Natural killer cell (primary cell): ENCODE results near the gene FUT9. TPM values are rescaled to one million over a fixed set of nuclear protein-coding genes. Genes with fewer than 3 reads are reported as not detected.

ENCODE experiments used
- ATAC-seq, 3 donors: fragments of 150-1000 bp in 2 of 3; fragments of 200-7000 bp in 1 of 3; cut with Tn5 transposase; 1 replicate in 1 of 3; 2 replicates in 2 of 3; pipeline ENCODE4 v1.10.0; 2021; ENCODE audit warnings: mild to moderate bottlenecking in 2 of 3, moderate library complexity in 2 of 3
- DNase-seq, 2 donors: peaks; one replicate each; pipeline versions ENCODE4 v3.0.0 to v3.0.0-alpha.2; 2013 to 2021; ENCODE audit warnings: mixed read lengths in 1 of 2
- H3K27ac ChIP-seq: one replicate; pipeline ENCODE4 v1.5.1; 2013; ENCODE audit warnings: mild to moderate bottlenecking, low read length
- H3K27me3 ChIP-seq: one replicate; pipeline ENCODE4 v1.6.1; 2013; ENCODE audit warnings: low read length; ENCODE audit not compliant: control insufficient read depth, insufficient read depth
- H3K36me3 ChIP-seq: one replicate; pipeline ENCODE4 v1.6.1; 2013; ENCODE audit warnings: low read length; ENCODE audit not compliant: control insufficient read depth, insufficient read depth
- H3K4me1 ChIP-seq: one replicate; pipeline ENCODE4 v1.6.1; 2013; ENCODE audit warnings: low read length; ENCODE audit not compliant: control insufficient read depth, insufficient read depth
- H3K4me3 ChIP-seq: one replicate; pipeline ENCODE4 v1.5.1; 2013; ENCODE audit warnings: low read length
- H3K9me3 ChIP-seq: one replicate; pipeline ENCODE4 v1.6.1; 2013; ENCODE audit warnings: low read length; ENCODE audit not compliant: control insufficient read depth, insufficient read depth
- H3K27ac Mint-ChIP-seq, 2 donors: one replicate each; pipeline ENCODE4 v1.8.0; 2022; ENCODE audit warnings: mild to moderate bottlenecking in 2 of 2, mixed read lengths in 2 of 2, moderate library complexity in 1 of 2
- H3K27me3 Mint-ChIP-seq, 2 donors: one replicate each; pipeline ENCODE4 v1.8.0; 2022; ENCODE audit warnings: low read depth in 2 of 2, mixed read lengths in 2 of 2
- H3K36me3 Mint-ChIP-seq: one replicate; pipeline ENCODE4 v1.8.0; 2022; ENCODE audit warnings: mixed read lengths
- H3K4me1 Mint-ChIP-seq, 2 donors: one replicate each; pipeline ENCODE4 v1.8.0; 2022; ENCODE audit warnings: mixed read lengths in 2 of 2
- H3K4me3 Mint-ChIP-seq: one replicate; pipeline ENCODE4 v1.8.0; 2022; ENCODE audit warnings: mild to moderate bottlenecking, moderate library complexity, mixed read lengths
- H3K9me3 Mint-ChIP-seq, 2 donors: one replicate each; pipeline ENCODE4 v1.8.0; 2022; ENCODE audit warnings: mixed read lengths in 2 of 2
- WGBS: methylation state at CpG from one replicate; pipeline ENCODE4 v1.1.7; 2013; ENCODE audit warnings: missing lambda C conversion rate; ENCODE audit not compliant: insufficient coverage; 5-methylcytosine and 5-hydroxymethylcytosine counted together
- intact Hi-C: fragments of 100-400 bp; cut with micrococcal nuclease; formaldehyde crosslinking; loops from one replicate; pipeline ENCODE4 v1.14.2; 2022
- total RNA-seq, 4 donors: library from RNA; stranded (reverse); fragments of 120-200 nt in 1 of 4; gene quantifications; one replicate each; pipeline versions ENCODE4 v1.2.3 to v1.2.4, GENCODE V29; 2013 to 2022
- TF ChIP-seq, protein P1 (sequence below): fragments of 200-600 bp; IDR thresholded peaks from one replicate; pipeline ENCODE4 v1.8.0; 2022; ENCODE audit warnings: antibody characterized with exemption

Gene FUT9
- total RNA-seq, 3 donors from 2014 or later (not counting 1 experiment from before 2014, with no cell fraction given) = not detected

DNA sequence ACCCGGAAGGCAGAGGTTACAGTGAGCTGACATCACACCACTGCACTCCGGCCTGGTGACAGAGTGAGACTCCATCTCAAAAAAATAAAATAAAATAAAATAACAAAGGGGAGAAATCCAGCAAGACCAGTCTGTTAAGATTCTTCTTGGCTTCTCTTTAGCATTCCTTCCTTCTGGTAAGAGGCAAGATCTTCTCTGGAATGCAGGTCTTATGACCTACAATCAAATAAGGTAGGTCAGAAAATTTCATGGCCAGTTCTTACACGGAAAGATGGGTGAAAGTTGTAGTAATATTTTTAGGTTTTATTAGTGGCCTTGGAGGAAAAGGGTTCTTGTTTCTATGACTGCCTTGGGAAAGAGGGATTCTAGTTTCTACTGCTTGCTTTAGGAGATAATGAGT is 180.9 kb downstream of the FUT9 start:
- TF ChIP-seq, protein P1, sequence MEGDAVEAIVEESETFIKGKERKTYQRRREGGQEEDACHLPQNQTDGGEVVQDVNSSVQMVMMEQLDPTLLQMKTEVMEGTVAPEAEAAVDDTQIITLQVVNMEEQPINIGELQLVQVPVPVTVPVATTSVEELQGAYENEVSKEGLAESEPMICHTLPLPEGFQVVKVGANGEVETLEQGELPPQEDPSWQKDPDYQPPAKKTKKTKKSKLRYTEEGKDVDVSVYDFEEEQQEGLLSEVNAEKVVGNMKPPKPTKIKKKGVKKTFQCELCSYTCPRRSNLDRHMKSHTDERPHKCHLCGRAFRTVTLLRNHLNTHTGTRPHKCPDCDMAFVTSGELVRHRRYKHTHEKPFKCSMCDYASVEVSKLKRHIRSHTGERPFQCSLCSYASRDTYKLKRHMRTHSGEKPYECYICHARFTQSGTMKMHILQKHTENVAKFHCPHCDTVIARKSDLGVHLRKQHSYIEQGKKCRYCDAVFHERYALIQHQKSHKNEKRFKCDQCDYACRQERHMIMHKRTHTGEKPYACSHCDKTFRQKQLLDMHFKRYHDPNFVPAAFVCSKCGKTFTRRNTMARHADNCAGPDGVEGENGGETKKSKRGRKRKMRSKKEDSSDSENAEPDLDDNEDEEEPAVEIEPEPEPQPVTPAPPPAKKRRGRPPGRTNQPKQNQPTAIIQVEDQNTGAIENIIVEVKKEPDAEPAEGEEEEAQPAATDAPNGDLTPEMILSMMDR = no peak
- Histone ChIP-seq H3K4me3 (no peak overlapping the region), H3K27ac (no peak overlapping the region), H3K9me3 (no peaks in the 10 kb centered on the region), H3K36me3 (no peaks in the 10 kb centered on the region), H3K4me1 (no peaks in the 10 kb centered on the region), H3K27me3 (no peaks in the 10 kb centered on the region)
- Mint-ChIP-seq H3K36me3 (no peaks in the 10 kb centered on the region), H3K4me1 (no peaks in the 10 kb centered on the region), H3K4me3 (no peak overlapping the region), H3K27ac (no peak overlapping the region), H3K27me3 (no peaks in the 10 kb centered on the region), H3K9me3 (peaks cover 4 to 13% of the 10 kb centered on the region in 2 donors)
- intact Hi-C loops = no loop called here
- no peak for ATAC-seq
- WGBS = 71% methylated on average over 2 of the region's 3 CpGs
- no peak for DNase-seq

DNA sequence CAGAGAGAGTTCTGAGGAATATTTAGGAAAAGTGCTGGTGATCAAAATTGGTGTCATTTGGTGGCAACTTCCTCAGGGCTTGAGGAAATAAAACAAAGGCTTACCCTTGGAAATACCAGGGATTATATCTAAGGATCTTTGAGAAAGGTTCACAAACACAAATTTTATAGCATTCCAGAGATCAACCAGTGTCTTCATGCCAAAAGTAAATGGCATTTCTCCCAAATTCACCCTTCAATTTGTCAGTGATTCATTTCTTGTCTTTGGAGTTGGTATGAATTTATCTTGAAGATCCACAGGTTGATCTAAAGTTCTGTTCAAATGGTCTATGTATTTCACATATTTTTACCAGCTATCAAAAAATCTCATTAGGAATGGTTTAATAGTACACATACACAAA is 181.5 kb downstream of the FUT9 start:
- Mint-ChIP-seq H3K4me1 (no peaks in the 10 kb centered on the region), H3K36me3 (no peaks in the 10 kb centered on the region), H3K27ac (no peak overlapping the region), H3K4me3 (no peak overlapping the region), H3K27me3 (no peaks in the 10 kb centered on the region), H3K9me3 (peaks cover 3 to 13% of the 10 kb centered on the region in 2 donors)
- H3K4me3 ChIP-seq = no peak overlapping the region
- no peaks in the 10 kb centered on the region for H3K9me3 ChIP-seq
- H3K27me3 ChIP-seq = no peaks in the 10 kb centered on the region
- TF ChIP-seq, protein P1 = no peak
- no peak overlapping the region for H3K27ac ChIP-seq
- no peaks in the 10 kb centered on the region for H3K4me1 ChIP-seq
- DNase-seq = no peak
- no peak for ATAC-seq
- no peaks in the 10 kb centered on the region for H3K36me3 ChIP-seq
- intact Hi-C loops = no loop called here

DNA sequence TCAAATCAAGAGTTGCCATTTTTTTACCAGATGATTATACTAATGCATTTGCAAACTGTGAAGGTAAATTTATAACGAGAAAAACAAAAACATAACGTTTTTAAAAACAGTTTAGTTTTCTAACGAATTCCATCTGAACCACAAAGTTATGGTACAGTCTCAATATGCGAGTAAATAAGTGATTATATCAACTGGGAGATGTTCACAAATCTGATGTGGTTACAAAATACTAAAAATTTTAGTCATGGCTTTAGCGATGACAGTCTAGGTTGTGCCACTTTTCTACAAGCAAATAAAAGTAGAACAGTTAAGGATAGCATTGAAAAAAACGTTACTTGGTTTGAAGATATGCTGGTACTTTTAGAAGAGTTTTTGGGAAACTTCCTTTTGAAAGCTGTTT is 186.8 kb downstream of the FUT9 start:
- no peaks in the 10 kb centered on the region for H3K27me3 ChIP-seq
- no peaks in the 10 kb centered on the region for H3K9me3 ChIP-seq
- no peaks in the 10 kb centered on the region for H3K36me3 ChIP-seq
- H3K27ac ChIP-seq = no peak overlapping the region
- no peaks in the 10 kb centered on the region for H3K4me1 ChIP-seq
- DNase-seq (no peak), ATAC-seq (no peak)
- no peaks in the 10 kb centered on the region for H3K4me1 Mint-ChIP-seq
- WGBS = 78% methylated on average over 4 of the region's 6 CpGs
- intact Hi-C loops = no loop called here
- no peaks in the 10 kb centered on the region for H3K36me3 Mint-ChIP-seq
- H3K27me3 Mint-ChIP-seq = no peaks in the 10 kb centered on the region
- no peak overlapping the region for H3K4me3 Mint-ChIP-seq
- H3K27ac Mint-ChIP-seq = no peak overlapping the region
- H3K9me3 Mint-ChIP-seq = peaks cover 0 to 6% of the 10 kb centered on the region in 2 donors
- no peak overlapping the region for H3K4me3 ChIP-seq
- TF ChIP-seq, protein P1 = no peak

DNA sequence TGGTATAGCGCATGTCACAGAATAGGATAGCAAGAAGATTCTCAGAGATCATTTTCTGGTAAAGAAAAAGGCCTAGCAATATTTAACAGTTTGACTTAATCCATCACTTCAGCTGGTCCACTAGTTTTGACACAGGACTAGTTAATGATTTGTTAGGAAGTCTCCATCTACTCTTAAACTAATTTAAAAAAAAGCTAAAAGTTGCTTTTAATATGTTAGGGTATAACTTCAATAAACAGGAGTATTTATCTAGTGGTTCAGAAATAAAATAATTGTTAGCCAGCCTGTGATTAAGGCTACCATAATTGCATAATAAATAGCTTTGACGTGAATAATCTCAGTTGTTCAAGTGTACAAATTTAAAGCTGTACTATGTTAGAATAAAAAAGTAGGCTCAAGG is 195.6 kb downstream of the FUT9 start:
- Histone ChIP-seq H3K36me3 (no peaks in the 10 kb centered on the region), H3K4me1 (no peaks in the 10 kb centered on the region), H3K27me3 (no peaks in the 10 kb centered on the region), H3K9me3 (no peaks in the 10 kb centered on the region), H3K27ac (no peak overlapping the region), H3K4me3 (no peak overlapping the region)
- Mint-ChIP-seq H3K9me3 (peaks cover 0 to 2% of the 10 kb centered on the region in 2 donors), H3K4me1 (no peaks in the 10 kb centered on the region), H3K36me3 (no peaks in the 10 kb centered on the region), H3K4me3 (no peak overlapping the region), H3K27me3 (no peaks in the 10 kb centered on the region), H3K27ac (no peak overlapping the region)
- TF ChIP-seq, protein P1 = no peak
- WGBS = 94% methylated on average over 2 of the region's 2 CpGs
- ATAC-seq = no peak
- no peak for DNase-seq
- intact Hi-C loops = no loop called here
